Measurements from ENCODE around the gene DGKQ.

GRCh38 chr4:915595-915994 lies 57.8 kb downstream of the DGKQ start:
- TF ChIP-seq, protein P1, sequence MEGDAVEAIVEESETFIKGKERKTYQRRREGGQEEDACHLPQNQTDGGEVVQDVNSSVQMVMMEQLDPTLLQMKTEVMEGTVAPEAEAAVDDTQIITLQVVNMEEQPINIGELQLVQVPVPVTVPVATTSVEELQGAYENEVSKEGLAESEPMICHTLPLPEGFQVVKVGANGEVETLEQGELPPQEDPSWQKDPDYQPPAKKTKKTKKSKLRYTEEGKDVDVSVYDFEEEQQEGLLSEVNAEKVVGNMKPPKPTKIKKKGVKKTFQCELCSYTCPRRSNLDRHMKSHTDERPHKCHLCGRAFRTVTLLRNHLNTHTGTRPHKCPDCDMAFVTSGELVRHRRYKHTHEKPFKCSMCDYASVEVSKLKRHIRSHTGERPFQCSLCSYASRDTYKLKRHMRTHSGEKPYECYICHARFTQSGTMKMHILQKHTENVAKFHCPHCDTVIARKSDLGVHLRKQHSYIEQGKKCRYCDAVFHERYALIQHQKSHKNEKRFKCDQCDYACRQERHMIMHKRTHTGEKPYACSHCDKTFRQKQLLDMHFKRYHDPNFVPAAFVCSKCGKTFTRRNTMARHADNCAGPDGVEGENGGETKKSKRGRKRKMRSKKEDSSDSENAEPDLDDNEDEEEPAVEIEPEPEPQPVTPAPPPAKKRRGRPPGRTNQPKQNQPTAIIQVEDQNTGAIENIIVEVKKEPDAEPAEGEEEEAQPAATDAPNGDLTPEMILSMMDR (IDR thresholded peaks at IDR 0.05; ENCODE audit: insufficient read depth, low read length, poor library complexity, severe bottlenecking): no peak
- no peak for TF ChIP-seq EZH2phosphoT487 (conservative IDR thresholded peaks at IDR 0.05; ENCODE audit: low read length)

Data from SU-DHL-6 (cell line).